Mesodermal cell (in vitro differentiated cells): ENCODE measurements around the gene HAUS1.
"Not testable (repeated sequence)": the region's sequence is repeated elsewhere in the genome, so short reads cannot be mapped to it uniquely, and the experiment has no call there.

Experiments used
- H3K27ac ChIP-seq: 2 replicates; pipeline ENCODE4 v1.7.0; 2013; ENCODE audit warnings: mild to moderate bottlenecking, low read depth, low read length, moderate library complexity; ENCODE audit not compliant: severe bottlenecking
- H3K36me3 ChIP-seq: 2 replicates; pipeline ENCODE4 v1.7.1; 2013; ENCODE audit warnings: mild to moderate bottlenecking, low read length, moderate library complexity; ENCODE audit not compliant: control insufficient read depth, insufficient read depth
- H3K4me1 ChIP-seq: one replicate; pipeline ENCODE4 v1.7.1; 2013; ENCODE audit warnings: mild to moderate bottlenecking, low read length; ENCODE audit not compliant: insufficient read depth, control insufficient read depth, poor library complexity, severe bottlenecking
- H3K4me3 ChIP-seq: 2 replicates; pipeline ENCODE4 v1.7.0; 2013; ENCODE audit warnings: low read length, control low read depth, mild to moderate bottlenecking; ENCODE audit not compliant: insufficient read depth, poor library complexity, severe bottlenecking; ENCODE audit errors: extremely low read depth
- H3K9me3 ChIP-seq: 2 replicates; pipeline ENCODE4 v1.7.1; 2013; ENCODE audit warnings: mild to moderate bottlenecking, low read length, moderate library complexity; ENCODE audit not compliant: control insufficient read depth
- WGBS, 2 experiments: methylation state at CpG; one replicate each; pipeline ENCODE4 v1.1.5; 2013; ENCODE audit warnings: missing lambda C conversion rate in 2 of 2; ENCODE audit not compliant: insufficient coverage in 2 of 2; 5-methylcytosine and 5-hydroxymethylcytosine counted together

HAUS1 gene

GRCh38 chr18:46156843-46157242 lies 52.7 kb downstream of the HAUS1 start:
- no peak overlapping the region for H3K27ac ChIP-seq
- no peak overlapping the region for H3K4me3 ChIP-seq
- WGBS, 2 experiments, result 90 to 96% methylated on average over 3 of the region's 3 CpGs
- H3K4me1 ChIP-seq, result peaks cover 30% of the 10 kb centered on the region
- no peaks in the 10 kb centered on the region for H3K9me3 ChIP-seq
- no peaks in the 10 kb centered on the region for H3K36me3 ChIP-seq

GRCh38 chr18:46158499-46158898 lies 54.3 kb downstream of the HAUS1 start:
- Histone ChIP-seq H3K36me3 (no peaks in the 10 kb centered on the region), H3K9me3 (no peaks in the 10 kb centered on the region), H3K4me1 (peaks cover 20% of the 10 kb centered on the region), H3K4me3 (no peak overlapping the region), H3K27ac (peak overlapping the region; percentile 13)
- WGBS, 2 experiments, result 67 to 90% methylated on average over 2 to 3 of the region's 3 CpGs

- Histone ChIP-seq H3K9me3 (no peaks in the 10 kb centered on the region), H3K36me3 (no peaks in the 10 kb centered on the region), H3K27ac (no peak overlapping the region), H3K4me1 (peaks cover 20% of the 10 kb centered on the region), H3K4me3 (no peak overlapping the region)
- WGBS, 2 experiments, result 85 to 100% methylated on average over 2 to 4 of the region's 4 CpGs
Measured at GRCh38 chr18:46160050-46160798, 56.0 kb downstream of the HAUS1 start.

DNA sequence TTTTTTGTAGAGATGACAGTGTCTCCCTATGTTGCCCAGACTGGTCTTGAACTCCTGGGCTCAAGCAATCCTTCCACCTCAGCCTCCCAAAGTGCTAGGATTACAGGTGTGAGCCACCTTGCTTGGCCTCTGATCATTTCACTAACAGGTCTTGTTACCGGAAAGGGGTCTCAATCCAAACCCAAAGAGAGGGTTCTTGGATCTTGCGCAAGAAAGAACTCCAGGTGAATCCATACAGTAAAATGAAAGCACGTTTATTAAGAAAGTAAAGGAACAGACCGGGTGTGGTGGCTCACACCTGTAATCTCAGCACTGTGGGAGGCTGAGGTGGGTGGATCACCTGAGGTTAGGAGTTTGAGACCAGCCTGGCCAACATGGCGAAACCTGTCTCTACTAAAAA lies 56.7 kb downstream of the HAUS1 start:
- H3K36me3 ChIP-seq, H3K4me3 ChIP-seq, H3K9me3 ChIP-seq, H3K27ac ChIP-seq: not testable (repeated sequence)
- 95% methylated on average over 4 of the region's 5 CpGs for WGBS, 2 experiments
- H3K4me1 ChIP-seq, result peaks cover 15% of the 10 kb centered on the region

GRCh38 chr18:46161703-46162396 lies 57.7 kb downstream of the HAUS1 start:
- no peak overlapping the region for H3K4me3 ChIP-seq
- WGBS, 2 experiments, result 97 to 100% methylated on average over 4 to 5 of the region's 6 CpGs
- H3K9me3 ChIP-seq, result no peaks in the 10 kb centered on the region
- H3K4me1 ChIP-seq, result peaks cover 7% of the 10 kb centered on the region
- no peaks in the 10 kb centered on the region for H3K36me3 ChIP-seq
- H3K27ac ChIP-seq, result no peak overlapping the region

- no CpG with 5 or more reads among the region's 3 CpGs for WGBS, 2 experiments
- H3K4me3 ChIP-seq, result no peak overlapping the region
Measured at GRCh38 chr18:46163091-46163490, 58.9 kb downstream of the HAUS1 start.

DNA sequence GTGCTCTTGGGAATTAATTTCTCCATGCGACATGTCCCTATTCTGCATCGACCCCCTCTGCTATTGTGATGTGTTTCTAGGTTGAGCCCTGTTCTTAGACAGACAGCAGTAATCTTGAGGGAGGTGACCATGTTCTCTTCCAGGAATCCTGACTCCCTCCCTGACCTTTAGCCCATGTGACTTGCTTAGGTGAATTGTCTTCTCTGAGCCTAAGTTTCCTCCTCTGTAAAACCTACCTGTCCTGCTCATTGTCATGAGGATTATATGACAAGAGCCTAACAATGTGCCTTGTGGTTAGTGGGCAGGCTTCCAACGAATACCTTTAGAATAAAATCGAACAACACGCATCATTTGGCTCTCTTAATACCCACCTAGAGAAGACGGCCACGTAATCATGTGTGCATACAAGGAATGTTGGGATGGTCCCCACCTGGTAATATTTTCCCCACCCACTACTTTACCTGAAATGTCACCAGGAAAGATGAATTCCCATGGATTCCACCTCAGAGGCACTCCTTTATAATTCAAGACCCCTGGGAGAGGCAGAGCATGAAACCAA lies 59.8 kb downstream of the HAUS1 start:
- no peak overlapping the region for H3K4me3 ChIP-seq
- 86 to 100% methylated on average over 4 to 5 of the region's 7 CpGs for WGBS, 2 experiments
- no peak overlapping the region for H3K27ac ChIP-seq
- peaks cover under 1% of the 10 kb centered on the region for H3K4me1 ChIP-seq
- H3K9me3 ChIP-seq, result no peaks in the 10 kb centered on the region
- no peaks in the 10 kb centered on the region for H3K36me3 ChIP-seq

More at GRCh38 chr18:46163091-46163490, 58.9 kb downstream of the HAUS1 start:
- H3K4me1 ChIP-seq, result peaks cover 7% of the 10 kb centered on the region
- H3K27ac ChIP-seq, result no peak overlapping the region
- no peaks in the 10 kb centered on the region for H3K36me3 ChIP-seq
- H3K9me3 ChIP-seq, result no peaks in the 10 kb centered on the region

DNA sequence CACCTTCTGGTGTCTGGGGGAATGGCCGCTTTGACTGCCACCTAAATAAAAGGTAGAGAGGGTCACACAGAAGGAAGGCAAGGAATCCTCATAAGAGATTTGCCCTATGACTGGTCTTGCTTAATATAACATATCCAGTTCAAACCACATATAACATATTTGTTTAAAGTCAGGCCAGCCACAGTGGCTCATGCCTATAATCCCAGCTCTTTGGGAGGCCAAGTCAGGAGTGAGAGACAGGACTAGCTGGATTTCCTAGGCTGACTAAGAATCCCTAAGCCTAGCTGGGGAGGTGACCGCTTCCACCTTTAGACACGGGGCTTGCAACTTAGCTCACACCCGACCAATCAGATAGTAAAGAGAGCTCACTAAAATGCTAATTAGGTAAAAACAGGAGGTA lies 60.3 kb downstream of the HAUS1 start:
- not testable (repeated sequence) for H3K4me1 ChIP-seq, H3K4me3 ChIP-seq, H3K36me3 ChIP-seq, H3K27ac ChIP-seq, H3K9me3 ChIP-seq
- WGBS, 2 experiments, result 100% methylated on average over 1 of the region's 4 CpGs; no CpG with 5 or more reads in 1 of the 2 experiments

- H3K4me1 ChIP-seq, result peaks cover 9% of the 10 kb centered on the region
- no peak overlapping the region for H3K4me3 ChIP-seq
- no peaks in the 10 kb centered on the region for H3K9me3 ChIP-seq
- WGBS, 2 experiments, result 95 to 96% methylated on average over 13 of the region's 13 CpGs
- H3K36me3 ChIP-seq, result no peaks in the 10 kb centered on the region
- H3K27ac ChIP-seq, result no peak overlapping the region
Measured at GRCh38 chr18:46164920-46165319, 60.7 kb downstream of the HAUS1 start.

GRCh38 chr18:46166261-46166970 lies 62.2 kb downstream of the HAUS1 start:
- no peak overlapping the region for H3K27ac ChIP-seq
- H3K36me3 ChIP-seq, result no peaks in the 10 kb centered on the region
- peaks cover 9% of the 10 kb centered on the region for H3K4me1 ChIP-seq
- 50 to 67% methylated on average over 2 of the region's 6 CpGs for WGBS, 2 experiments
- H3K9me3 ChIP-seq, result no peaks in the 10 kb centered on the region
- no peak overlapping the region for H3K4me3 ChIP-seq
